HG03442 (cell line): Measurements from ENCODE around the gene CALB2.
"Not testable (repeated sequence)": the region's sequence is repeated elsewhere in the genome, so short reads cannot be mapped to it uniquely, and the experiment has no call there.

Experiments
- ATAC-seq: cut with Tn5 transposase; IDR thresholded peaks from one replicate; pipeline ENCODE4 v1.9.1; 2021; ENCODE audit warnings: mild to moderate bottlenecking, moderate library complexity; ENCODE audit not compliant: unreplicated experiment

The CALB2 gene

GRCh38 chr16:71358464-71358998 lies at the start of gene CALB2:
Gene CALB2, plus strand, starts transcription at chr16:71358723. Its CDS starts 70 bp downstream, at chr16:71358793.
- peak; percentile 81 for ATAC-seq

GRCh38 chr16:71311553-71312158 lies 46.9 kb upstream of the CALB2 start:
- ATAC-seq: no peak

GRCh38 chr16:71313591-71313990 lies 44.9 kb upstream of the CALB2 start:
- ATAC-seq: not testable (repeated sequence)

- ATAC-seq: no peak
Measured at GRCh38 chr16:71315269-71315668, 43.3 kb upstream of the CALB2 start.

GRCh38 chr16:71319999-71320398 lies 38.5 kb upstream of the CALB2 start:
- ATAC-seq: no peak

- no peak for ATAC-seq
Measured at GRCh38 chr16:71327720-71328119, 30.8 kb upstream of the CALB2 start.

- ATAC-seq: no peak
Measured at GRCh38 chr16:71328151-71328550, 30.4 kb upstream of the CALB2 start.

GRCh38 chr16:71337631-71338030 lies 20.9 kb upstream of the CALB2 start:
- ATAC-seq: no peak

GRCh38 chr16:71338193-71338592 lies 20.3 kb upstream of the CALB2 start:
- no peak for ATAC-seq

GRCh38 chr16:71338632-71339031 lies 19.9 kb upstream of the CALB2 start:
- ATAC-seq: no peak

GRCh38 chr16:71339236-71340171 lies 19.0 kb upstream of the CALB2 start:
- no peak for ATAC-seq

- no peak for ATAC-seq
Measured at GRCh38 chr16:71340406-71340805, 18.1 kb upstream of the CALB2 start.

GRCh38 chr16:71341881-71342280 lies 16.6 kb upstream of the CALB2 start:
- no peak for ATAC-seq

- ATAC-seq: no peak
Measured at GRCh38 chr16:71343078-71343477, 15.4 kb upstream of the CALB2 start.

GRCh38 chr16:71344315-71344905 lies 14.1 kb upstream of the CALB2 start:
- no peak for ATAC-seq

GRCh38 chr16:71345031-71345430 lies 13.5 kb upstream of the CALB2 start:
- no peak for ATAC-seq

- no peak for ATAC-seq
Measured at GRCh38 chr16:71347146-71347545, 11.4 kb upstream of the CALB2 start.

- ATAC-seq: no peak
Measured at GRCh38 chr16:71348262-71349085, 10.0 kb upstream of the CALB2 start.

- no peak for ATAC-seq
Measured at GRCh38 chr16:71350821-71351557, 7.5 kb upstream of the CALB2 start.

- no peak for ATAC-seq
Measured at GRCh38 chr16:71351558-71351901, 7.0 kb upstream of the CALB2 start.
